GM21528 (cell line): ENCODE measurements around the gene ANKRD7.
"Not testable (repeated sequence)": the region's sequence is repeated elsewhere in the genome, so short reads cannot be mapped to it uniquely, and the experiment has no call there.

Experiments
- ATAC-seq: cut with Tn5 transposase; IDR thresholded peaks from one replicate; pipeline ENCODE4 v1.9.1; 2021; ENCODE audit warnings: mild to moderate bottlenecking, moderate library complexity; ENCODE audit not compliant: unreplicated experiment, low FRiP score

ANKRD7 gene

DNA sequence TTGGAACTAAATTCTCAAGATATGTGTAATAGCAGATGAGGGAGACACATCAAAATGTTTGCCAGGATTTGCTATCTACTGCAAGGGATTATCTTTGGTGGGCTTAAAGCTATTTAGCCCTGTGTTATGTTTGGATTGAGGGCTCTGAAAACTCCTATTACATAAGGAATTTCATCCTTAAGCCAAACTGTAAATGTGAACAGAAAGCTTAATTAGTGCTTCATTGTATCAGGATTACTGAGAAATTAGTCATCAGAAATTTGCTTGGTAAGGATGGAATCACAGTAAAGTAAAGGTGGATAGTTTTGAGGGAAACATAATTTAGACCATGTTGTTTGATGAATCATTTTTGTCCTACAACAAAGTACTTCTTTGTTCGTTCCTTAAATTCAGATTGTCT lies 8.3 kb downstream of the ANKRD7 start:
- ATAC-seq = no peak

DNA sequence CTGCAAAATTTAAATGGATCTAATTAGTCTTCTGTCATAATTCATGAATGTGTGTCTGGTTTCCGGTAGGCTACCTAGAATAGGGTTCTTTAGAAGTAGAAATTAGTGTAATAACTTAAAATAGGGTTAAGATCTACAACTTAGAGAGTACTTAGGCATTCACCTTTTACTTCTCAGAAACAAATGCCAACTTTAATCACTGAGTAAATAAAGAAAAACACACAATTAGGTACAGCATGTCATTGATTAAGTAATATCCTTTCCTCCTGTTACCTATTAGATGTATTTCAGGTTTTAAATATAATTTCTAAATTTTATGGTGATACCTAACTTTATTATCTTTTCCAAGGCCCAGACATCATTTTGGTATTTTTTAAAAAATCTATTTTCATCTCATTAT lies 9.3 kb downstream of the ANKRD7 start:
- ATAC-seq = no peak

DNA sequence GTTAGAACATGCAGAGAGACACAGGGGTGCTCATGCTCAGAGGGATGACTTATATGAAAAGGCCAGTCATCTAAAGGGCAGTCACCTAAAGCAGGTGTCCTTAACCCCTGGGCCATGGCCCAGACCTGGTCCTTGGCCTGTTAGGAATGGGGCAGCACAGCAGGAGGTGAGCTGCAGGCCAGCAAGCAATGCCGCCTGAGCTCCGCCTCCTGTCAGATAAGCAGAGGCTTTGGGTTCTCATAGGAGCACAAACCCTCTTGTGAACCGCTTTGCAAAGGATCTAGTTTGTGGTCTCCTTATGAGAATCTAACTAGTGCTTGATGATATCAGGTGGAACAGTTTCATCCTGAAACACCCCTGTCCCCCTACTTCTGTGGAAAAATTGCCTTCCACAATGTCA lies 14.5 kb downstream of the ANKRD7 start:
- ATAC-seq = no peak

DNA sequence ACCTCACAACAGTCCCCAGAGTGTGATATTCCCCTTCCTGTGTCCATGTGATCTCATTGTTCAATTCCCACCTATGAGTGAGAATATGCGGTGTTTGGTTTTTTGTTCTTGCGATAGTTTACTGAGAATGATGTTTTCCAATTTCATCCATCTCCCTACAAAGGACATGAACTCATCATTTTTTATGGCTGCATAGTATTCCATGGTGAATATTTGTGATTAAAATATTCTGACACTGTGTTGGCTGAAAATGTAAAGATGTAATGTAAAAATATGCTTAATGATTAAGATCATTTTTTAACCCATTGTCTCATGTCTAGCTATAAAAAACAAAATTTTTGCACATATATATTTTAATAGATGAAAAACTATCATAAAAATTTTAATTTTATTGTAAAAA lies 15.8 kb downstream of the ANKRD7 start:
- not testable (repeated sequence) for ATAC-seq

DNA sequence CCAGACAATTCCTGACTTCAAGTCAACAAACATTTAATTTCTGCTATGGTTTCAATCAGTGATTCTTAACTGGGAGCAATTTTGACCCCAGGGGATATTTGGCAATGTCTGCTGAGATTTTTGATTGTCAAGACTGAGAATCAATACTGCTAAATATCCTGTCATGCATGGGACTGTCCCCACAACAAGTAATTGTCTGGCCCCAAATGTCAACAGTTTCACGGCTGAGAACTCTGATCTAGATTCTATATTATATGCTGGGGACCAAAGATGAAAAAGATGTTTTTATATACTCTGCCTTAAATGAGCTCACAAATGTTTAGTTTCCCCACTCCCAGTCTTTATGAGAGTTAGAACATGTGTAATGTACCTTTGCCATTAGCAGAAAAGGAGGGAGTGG lies 19.2 kb downstream of the ANKRD7 start:
- ATAC-seq = no peak

DNA sequence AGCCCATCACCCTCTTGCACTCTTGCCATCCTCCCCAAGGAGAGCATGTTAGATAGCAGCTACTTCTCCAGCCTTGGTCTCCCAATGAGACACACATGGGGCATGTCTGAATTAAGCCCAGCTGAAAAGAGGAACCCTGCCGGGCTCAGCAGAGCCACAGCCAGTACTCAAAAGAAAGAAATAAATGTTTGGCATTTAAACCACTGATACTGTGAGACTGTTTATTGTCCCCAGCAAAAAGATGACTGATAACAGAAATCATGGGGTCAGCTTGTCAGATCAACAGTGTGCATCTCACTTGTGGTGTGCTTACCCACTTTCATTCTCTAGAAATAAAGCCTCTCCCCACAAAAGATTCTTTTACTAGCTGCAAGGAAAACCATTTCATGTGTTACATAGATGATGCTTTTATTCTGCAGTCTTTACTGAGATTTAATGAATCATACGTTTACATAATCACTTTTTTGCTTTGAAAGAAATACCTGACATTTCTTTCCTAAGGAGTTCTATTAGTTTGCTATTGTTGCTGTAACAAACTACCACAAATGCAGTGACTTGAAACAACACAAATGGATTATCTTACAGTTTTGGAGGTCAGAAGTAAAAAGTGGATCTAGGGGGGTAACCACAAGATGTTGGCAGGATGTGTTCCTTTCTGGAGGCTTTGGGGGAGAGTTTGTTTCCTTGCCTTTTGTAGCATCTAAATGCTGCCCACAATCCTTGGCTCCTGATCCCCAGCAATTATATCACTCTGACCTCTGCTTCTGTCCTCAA lies 20.9 kb downstream of the ANKRD7 start:
- no peak for ATAC-seq

DNA sequence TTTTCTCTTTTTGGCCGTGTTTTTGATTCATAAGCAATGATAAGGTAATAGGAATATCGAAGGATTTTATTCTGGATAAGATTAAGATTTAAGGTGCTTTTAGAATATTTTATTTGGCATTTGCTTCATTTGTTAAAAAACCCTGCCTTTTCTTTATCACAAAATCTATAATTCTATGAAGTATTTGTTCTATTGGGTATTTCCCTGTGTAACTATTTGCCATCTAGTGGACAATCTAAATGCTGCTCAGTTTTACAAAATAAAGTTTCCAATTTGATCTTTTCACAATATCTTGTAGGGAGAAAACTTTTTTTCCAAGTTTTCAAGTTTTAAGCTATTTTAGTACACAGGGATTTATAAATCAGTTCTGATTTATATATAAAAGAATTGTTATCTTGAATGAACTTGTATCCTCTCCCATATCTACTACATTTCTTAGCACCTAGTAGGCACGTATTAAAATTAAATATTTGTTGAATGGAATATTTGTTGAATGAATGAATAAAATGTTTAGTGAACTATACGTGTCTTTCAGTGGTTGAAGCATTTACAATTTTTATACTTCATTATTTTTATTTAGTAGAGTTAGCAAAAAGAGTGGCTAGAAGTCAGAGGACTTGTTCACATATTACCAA lies 26.5 kb downstream of the ANKRD7 start:
- ATAC-seq = no peak

DNA sequence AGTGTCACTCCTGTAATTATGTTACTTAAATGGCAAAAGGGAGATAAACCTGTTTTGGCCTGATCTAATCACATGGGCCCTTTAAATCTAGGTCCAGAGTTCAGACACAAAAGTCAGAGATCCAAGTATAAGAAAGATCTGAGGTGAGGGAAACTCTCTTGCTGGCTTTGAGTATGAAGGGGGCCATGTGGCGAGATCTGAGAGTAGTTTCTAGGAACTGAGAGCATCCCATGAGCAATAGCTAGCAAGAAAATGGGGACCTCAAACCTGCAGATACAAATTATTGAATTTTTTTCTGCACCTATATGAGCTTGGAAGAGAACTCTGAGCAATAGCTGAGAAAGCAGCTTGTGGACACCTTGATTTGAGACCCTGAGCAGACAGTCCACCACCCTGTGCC lies 27.6 kb downstream of the ANKRD7 start:
- no peak for ATAC-seq

DNA sequence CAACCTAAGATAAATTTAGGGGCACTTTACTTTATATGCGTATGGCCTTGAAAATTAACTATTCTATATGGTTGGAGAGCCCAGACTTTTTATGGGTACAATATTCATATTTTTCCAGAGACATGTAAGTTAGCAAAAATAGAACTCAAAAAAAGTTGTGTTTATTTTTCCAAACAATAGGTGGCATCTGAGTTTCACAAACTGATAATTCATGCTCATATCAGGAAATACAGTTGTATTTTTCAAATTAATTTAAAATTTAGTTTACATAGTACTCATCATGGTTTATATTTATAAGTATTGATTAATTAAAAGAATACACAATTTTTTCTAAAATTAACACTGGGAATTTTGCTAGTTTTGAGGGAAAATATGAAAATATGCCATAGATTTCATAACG lies 34.6 kb downstream of the ANKRD7 start:
- no peak for ATAC-seq

DNA sequence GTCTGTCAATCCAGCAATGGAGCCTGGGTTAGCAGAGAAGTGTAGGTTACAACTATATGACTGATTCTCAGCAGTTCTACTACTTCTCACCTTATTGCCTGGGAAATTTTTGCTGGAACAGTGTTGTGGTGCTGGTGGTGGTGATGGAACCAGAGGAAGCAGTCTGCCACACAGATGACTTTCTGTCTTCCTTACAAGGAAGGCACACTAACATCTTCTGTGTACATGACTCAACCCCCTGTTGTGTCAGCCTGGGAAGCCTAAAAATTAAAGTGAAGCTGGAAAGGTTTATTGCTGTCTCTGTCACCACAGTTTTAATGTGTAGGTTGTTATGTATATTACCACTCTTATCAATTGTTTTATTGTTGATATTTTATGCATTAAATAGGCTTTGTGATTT lies 40.3 kb downstream of the ANKRD7 start:
- no peak for ATAC-seq

DNA sequence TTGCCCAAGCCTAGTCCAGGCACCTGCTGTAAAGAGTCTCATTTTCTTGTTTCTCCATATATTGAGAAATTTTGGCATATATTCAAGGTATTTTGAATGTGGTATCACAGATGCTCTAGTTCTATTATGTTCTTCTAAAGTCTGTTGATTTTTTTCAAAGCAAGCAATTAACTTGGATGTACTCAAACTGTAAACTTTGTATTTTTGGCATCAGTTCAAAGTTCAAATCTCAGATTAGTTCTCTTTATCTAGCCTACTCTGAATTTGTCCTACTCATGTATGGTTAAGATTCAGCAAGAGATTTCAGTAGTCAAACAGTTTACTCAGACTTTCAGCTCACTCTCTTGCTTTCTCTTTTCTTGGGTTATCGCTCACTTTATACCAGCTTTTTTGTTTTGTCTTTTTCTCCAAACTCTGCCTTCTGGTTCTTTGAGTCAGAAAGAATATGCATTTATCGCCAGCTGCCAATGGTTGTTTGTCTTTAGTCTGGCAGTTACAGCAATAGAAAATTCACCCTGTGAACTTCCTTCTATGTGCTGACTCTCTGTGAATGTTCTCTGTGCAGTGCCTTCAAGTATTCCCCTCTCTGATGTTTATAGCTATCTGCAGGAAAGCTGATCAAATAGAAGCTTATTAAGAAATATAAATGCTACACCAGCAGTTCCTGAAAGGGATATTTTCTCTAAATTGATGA lies 56.0 kb downstream of the ANKRD7 start:
- ATAC-seq = no peak

DNA sequence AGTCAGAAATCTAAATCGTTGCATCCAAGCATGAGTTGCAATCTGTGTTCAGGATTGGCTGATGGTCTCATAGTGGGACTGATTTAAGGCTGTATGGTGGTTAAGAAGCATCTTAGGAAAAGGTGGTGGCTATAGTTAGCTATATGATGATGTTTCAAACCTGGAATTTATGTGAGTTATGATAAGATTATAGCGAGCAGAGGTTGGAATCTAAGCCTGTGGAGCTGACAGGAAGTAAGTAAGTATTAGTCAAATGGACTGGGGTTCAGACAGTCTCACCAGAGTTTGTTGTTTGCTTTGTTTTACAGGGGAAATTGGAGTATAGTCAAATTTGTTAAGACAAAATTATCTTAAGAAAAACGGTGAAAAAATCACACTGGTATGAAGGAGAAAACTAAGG lies 56.7 kb downstream of the ANKRD7 start:
- no peak for ATAC-seq

DNA sequence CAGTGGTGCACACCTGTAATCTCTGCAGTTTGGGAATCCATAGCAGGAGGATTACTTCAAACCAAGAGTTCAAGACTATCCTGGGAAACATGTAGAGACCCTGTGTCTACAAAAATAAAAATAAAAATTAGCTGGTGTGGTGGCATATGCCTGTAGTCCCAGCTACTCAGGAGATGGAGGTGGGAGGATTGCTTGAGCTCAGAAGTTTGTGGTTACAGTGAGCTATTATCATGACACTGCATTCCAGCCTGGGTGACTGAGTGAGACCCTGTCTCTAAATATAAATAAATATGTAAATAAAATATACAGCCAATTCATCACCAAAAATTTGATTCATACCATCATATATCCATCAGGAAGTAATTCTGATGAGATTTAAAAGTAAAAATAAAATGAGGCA lies 60.9 kb downstream of the ANKRD7 start:
- no peak for ATAC-seq

DNA sequence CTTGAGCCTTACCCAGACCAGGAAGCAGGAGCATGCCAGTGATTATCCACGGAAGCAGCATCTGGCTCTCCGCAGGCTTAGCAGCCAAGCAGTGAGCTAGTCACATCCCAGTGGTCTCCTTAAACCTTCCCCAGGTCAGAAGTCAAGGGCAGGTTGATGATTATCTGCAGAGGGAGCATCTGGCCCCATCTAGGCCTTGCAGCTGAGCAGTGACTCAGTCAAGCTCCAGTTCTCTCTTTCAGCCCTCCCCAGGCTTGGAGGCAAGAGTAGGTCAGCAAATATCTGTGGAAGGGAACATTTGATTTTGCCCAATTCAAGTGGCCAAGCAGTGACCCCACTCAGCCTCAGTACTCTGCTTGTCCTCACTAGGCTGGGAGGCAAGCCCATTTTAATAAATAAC lies 61.6 kb downstream of the ANKRD7 start:
- no peak for ATAC-seq

DNA sequence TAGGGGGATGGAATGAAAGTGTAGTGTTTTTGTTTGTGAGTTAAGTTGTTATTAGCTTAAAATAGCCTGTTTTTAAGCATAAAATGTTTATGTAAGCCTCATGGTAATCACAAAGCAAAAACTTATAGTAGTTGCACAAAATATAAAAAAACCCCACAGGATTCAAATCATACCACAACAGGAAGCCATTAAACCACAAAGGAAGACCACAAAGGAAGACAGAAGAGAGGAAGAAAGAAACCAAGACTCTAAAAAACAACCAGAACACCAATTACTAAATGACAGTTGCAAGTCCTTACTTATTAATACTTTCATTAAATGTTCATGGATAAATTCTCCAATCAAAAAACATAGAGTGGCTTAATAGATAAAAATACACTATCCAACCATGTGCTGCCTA lies 63.6 kb downstream of the ANKRD7 start:
- peak; percentile 88 for ATAC-seq

DNA sequence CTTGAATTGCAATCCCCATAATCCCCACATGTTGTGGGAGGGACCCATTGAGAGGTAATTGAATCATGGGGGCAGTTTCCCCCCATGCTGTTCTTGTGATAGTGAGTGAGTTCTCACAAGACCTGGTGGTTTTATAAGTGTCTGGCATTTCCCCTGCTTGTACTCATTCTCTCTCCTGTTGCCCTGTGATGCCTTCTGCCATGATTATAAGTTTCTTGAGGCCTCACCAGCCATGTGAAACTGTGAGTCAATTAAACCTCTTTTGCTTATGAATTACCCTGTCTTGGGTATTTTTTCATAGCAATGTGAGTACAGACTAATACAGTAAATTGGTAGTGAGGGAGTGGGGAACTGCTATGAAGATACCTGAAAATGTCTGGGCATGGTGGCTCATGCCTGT lies 65.0 kb downstream of the ANKRD7 start:
- ATAC-seq = no peak
